Measurements from ENCODE around the gene MICU2.

- TF ChIP-seq SUZ12 (IDR thresholded peaks at IDR 0.05; ENCODE audit: extremely low read depth, insufficient read depth, insufficient read length) (no peak), ZNF274 (IDR thresholded peaks at IDR 0.05; ENCODE audit: low read depth, low read length) (no peak)
Measured at GRCh38 chr13:21470785-21471184, 133.2 kb downstream of the MICU2 start.

Measured in NT2/D1 (cell line).